ENCODE results near the gene VWA8. TPM values are rescaled to one million over a fixed set of nuclear protein-coding genes. Genes with fewer than 3 reads are reported as not detected.

VWA8 gene
- total and polyA plus RNA-seq, 2 of the 8 experiments (the other 6 are each of a cell fraction or from before 2014, with no cell fraction given), result 5.9 to 19.6 TPM

DNA sequence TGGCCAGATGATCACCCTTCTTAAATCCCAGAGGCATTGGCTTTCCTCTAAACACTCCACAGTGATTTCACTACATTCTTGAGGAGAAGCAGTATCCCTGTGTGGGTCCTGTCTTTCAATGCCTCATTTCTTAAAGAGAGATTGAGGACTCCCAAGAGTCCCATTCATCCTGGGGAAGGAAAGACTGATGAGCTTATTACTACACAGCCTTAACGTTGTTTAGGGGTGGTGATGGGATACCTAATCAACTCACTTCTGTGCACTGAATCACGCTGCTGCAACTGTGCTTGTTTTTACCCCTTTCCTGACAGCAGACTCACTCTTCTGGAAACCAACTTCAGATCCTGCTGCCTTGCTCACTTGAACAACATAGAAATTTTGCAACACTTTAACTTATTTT, 300.5 kb downstream of the VWA8 start:
- H2BK20ac ChIP-seq (ENCODE audit: low read length), result no peak overlapping the region
- CTCF ChIA-PET (ENCODE audit: partially characterized antibody), result interaction anchor here (0.7 to 1.9 kb wide), 6 partner anchors 8 to 276 kb away, joined by 3 to 6 read pairs (median 4); no protein-coding TSS in a partner anchor

More for the DNA sequence above, 300.5 kb downstream of the VWA8 start:
- Histone ChIP-seq H4K8ac (ENCODE audit: extremely low read depth, insufficient read depth, low read length) (no peak overlapping the region), H2AFZ (ENCODE audit: low read length) (no peak overlapping the region), H3K4me2 (ENCODE audit: insufficient read depth in 1 of 2, low read depth in 2 of 2, low read length in 2 of 2) (no peak overlapping the region), H3K27me3 (replicated peaks in 1 of 4; ENCODE audit: control insufficient read depth in 3 of 4, extremely low read depth in 1 of 4, insufficient read depth in 3 of 4, low read length in 3 of 4) (no peaks in the 10 kb centered on the region), H3K79me1 (ENCODE audit: low read depth, low read length) (no peaks in the 10 kb centered on the region), H3K4ac (replicated peaks; ENCODE audit: insufficient read length, low read depth, low read length) (no peak overlapping the region), H3K9me3 (ENCODE audit: insufficient read depth in 2 of 2, low read depth in 1 of 2, low read length in 1 of 2) (no peaks in the 10 kb centered on the region), H4K20me1 (replicated peaks in 1 of 2; ENCODE audit: control insufficient read depth in 1 of 2, insufficient read depth in 2 of 2, low read length in 2 of 2) (peaks cover 0 to 1% of the 10 kb centered on the region in 2 experiments), H4K5ac (ENCODE audit: insufficient read length, low read depth, low read length) (no peak overlapping the region), H4K91ac (replicated peaks; ENCODE audit: insufficient read length, low read length) (no peak overlapping the region), H3K9ac (replicated peaks in 1 of 4; ENCODE audit: extremely low read depth in 1 of 4, low read depth in 3 of 4, low read length in 3 of 4) (no peak overlapping the region), H2BK15ac (ENCODE audit: low read length) (no peak overlapping the region), H2BK120ac (replicated peaks; ENCODE audit: low read depth, low read length) (no peak overlapping the region), H2AK5ac (ENCODE audit: low read depth, low read length) (no peak overlapping the region), H3K36me3 (ENCODE audit: control insufficient read depth in 2 of 4, insufficient read depth in 4 of 4, low read length in 3 of 4) (no peaks in the 10 kb centered on the region; a peak in 2 of 8 replicates), H3K23me2 (ENCODE audit: low read depth, low read length) (no peaks in the 10 kb centered on the region), H3K27ac (ENCODE audit: low read depth, low read length) (no peak overlapping the region), H2BK5ac (ENCODE audit: low read depth, low read length) (no peak overlapping the region), H3K79me2 (ENCODE audit: control insufficient read depth in 1 of 2, insufficient read depth in 2 of 2, low read length in 2 of 2) (no peaks in the 10 kb centered on the region), H3K56ac (replicated peaks; ENCODE audit: insufficient read length, low read depth, low read length) (no peak overlapping the region), H3K14ac (ENCODE audit: insufficient read length) (no peak overlapping the region), H3K4me3 (ENCODE audit: extremely low read depth in 1 of 4, insufficient read depth in 2 of 4, low read depth in 3 of 4, low read length in 4 of 4) (no peak overlapping the region), H2BK12ac (ENCODE audit: low read depth, low read length) (no peak overlapping the region), H3K4me1 (replicated peaks in 1 of 4; ENCODE audit: control insufficient read depth in 3 of 4, insufficient read depth in 4 of 4, low read length in 3 of 4) (no peaks in the 10 kb centered on the region), H3K18ac (ENCODE audit: extremely low read depth, low read length) (no peak overlapping the region), H3K23ac (ENCODE audit: insufficient read length) (no peak overlapping the region)
- FAIRE-seq, result no peak
- no peak for TF ChIP-seq GTF2F1 (IDR thresholded peaks at IDR 0.05; ENCODE audit: borderline replicate concordance, low read depth, low read length)
- no peak for TF ChIP-seq TAF1 (IDR thresholded peaks at IDR 0.05; ENCODE audit: low read depth, low read length)
- no peak for TF ChIP-seq CHD2 (IDR thresholded peaks at IDR 0.05; ENCODE audit: low read length)
- no peak for TF ChIP-seq CREB1 (IDR thresholded peaks at IDR 0.05)
- WGBS, 2 experiments (ENCODE audit: extremely low coverage in 1 of 2, insufficient coverage in 1 of 2, insufficient read length in 1 of 2, insufficient replicate concordance in 2 of 2, low coverage in 1 of 2, low lambda C conversion rate in 2 of 2, missing lambda C conversion rate in 1 of 2), result 96% methylated on average over 2 of the region's 2 CpGs; no CpG with 5 or more reads in 1 of the 2 experiments
- POLR2A ChIA-PET (ENCODE audit: partially characterized antibody), result no interaction called here
- DNase-seq (ENCODE audit: low read depth in 1 of 2, low spot score in 2 of 2), result no peak
